T-cell (primary cell): ENCODE measurements around the gene ZNF133. TPM values are rescaled to one million over a fixed set of nuclear protein-coding genes. Genes with fewer than 3 reads are reported as not detected.
A peak's percentile ranks its signal among the peaks of the same experiment; 100 is the strongest.
"Not testable (repeated sequence)": the region's sequence is repeated elsewhere in the genome, so short reads cannot be mapped to it uniquely, and the experiment has no call there.

Experiments
- ATAC-seq, 4 experiments: fragments of 200-7000 bp in 3 of 4; fragments of 150-1000 bp in 1 of 4; cut with Tn5 transposase; replicated peaks in 1 of 4; 1 replicate in 3 of 4; 2 replicates in 1 of 4; pipeline ENCODE4 v1.10.0; 2021; ENCODE audit warnings: moderate library complexity in 3 of 4, mild to moderate bottlenecking in 2 of 4, moderate number of reproducible peaks in 1 of 4
- CTCF ChIA-PET, 2 donors: fragments of 300-600 bp; sonication (Branson Sonifier 250); formaldehyde crosslinking; loops; one replicate each; lab custom pipeline; 2022; ENCODE audit warnings: antibody characterized with exemption in 2 of 2; lab: Charles Lee
- POLR2A ChIA-PET, 2 donors: fragments of 300-600 bp; sonication (Branson Sonifier 250); formaldehyde crosslinking; loops; one replicate each; lab custom pipeline; 2022; ENCODE audit warnings: antibody characterized with exemption in 2 of 2; lab: Charles Lee
- DNase-seq, 35 experiments: peaks; one replicate each; pipeline versions ENCODE4 v3.0.0 to v3.0.0-alpha.2; 2013 to 2023
- H3K27ac ChIP-seq: one replicate; pipeline ENCODE4 v1.5.1; 2013; ENCODE audit warnings: low read length
- H3K27me3 ChIP-seq, 2 experiments: replicated peaks in 1 of 2; 1 replicate in 1 of 2; 2 replicates in 1 of 2; pipeline versions ENCODE4 v1.6.1 to v1.7.0; 2013; ENCODE audit warnings: low read length in 1 of 2, mixed read lengths in 1 of 2; ENCODE audit not compliant: control insufficient read depth in 2 of 2, insufficient read depth in 2 of 2; ENCODE audit errors: extremely low read depth in 1 of 2
- H3K36me3 ChIP-seq, 2 donors: 1 replicate in 1 of 2; 2 replicates in 1 of 2; pipeline versions ENCODE4 v1.6.1 to v1.7.0; 2013; ENCODE audit warnings: low read length in 1 of 2; ENCODE audit not compliant: control insufficient read depth in 2 of 2, insufficient read depth in 1 of 2; ENCODE audit errors: extremely low read depth in 1 of 2
- H3K4me1 ChIP-seq, 2 experiments: 1 replicate in 1 of 2; 2 replicates in 1 of 2; pipeline versions ENCODE4 v1.6.1 to v1.7.0; 2013; ENCODE audit warnings: low read length in 2 of 2, mixed read lengths in 1 of 2; ENCODE audit not compliant: insufficient read depth in 2 of 2, control insufficient read depth in 1 of 2; ENCODE audit errors: extremely low read depth in 1 of 2
- H3K4me3 ChIP-seq, 2 donors: 1 replicate in 1 of 2; 2 replicates in 1 of 2; pipeline versions ENCODE4 v1.5.1 to v1.7.0; 2013; ENCODE audit warnings: mild to moderate bottlenecking in 2 of 2, low read length in 1 of 2, moderate library complexity in 1 of 2; ENCODE audit not compliant: control insufficient read depth in 1 of 2; ENCODE audit errors: extremely low read depth in 1 of 2
- H3K9me3 ChIP-seq: 2 replicates; pipeline ENCODE4 v1.7.0; 2013
- H3K27ac Mint-ChIP-seq, 2 donors: one replicate each; pipeline ENCODE4 v1.8.0; 2020 to 2021; ENCODE audit warnings: mild to moderate bottlenecking in 2 of 2, mixed read lengths in 2 of 2
- H3K27me3 Mint-ChIP-seq, 2 donors: one replicate each; pipeline ENCODE4 v1.8.0; 2021 to 2022; ENCODE audit warnings: mixed read lengths in 2 of 2
- H3K36me3 Mint-ChIP-seq: one replicate; pipeline ENCODE4 v1.8.0; 2021; ENCODE audit warnings: mixed read lengths
- H3K4me1 Mint-ChIP-seq, 3 donors: one replicate each; pipeline ENCODE4 v1.8.0; 2020 to 2022; ENCODE audit warnings: mixed read lengths in 3 of 3, mild to moderate bottlenecking in 1 of 3
- H3K4me3 Mint-ChIP-seq, 3 donors: one replicate each; pipeline ENCODE4 v1.8.0; 2020 to 2022; ENCODE audit warnings: mild to moderate bottlenecking in 3 of 3, mixed read lengths in 3 of 3, moderate library complexity in 3 of 3
- H3K9me3 Mint-ChIP-seq, 3 donors: one replicate each; pipeline ENCODE4 v1.8.0; 2020 to 2022; ENCODE audit warnings: mixed read lengths in 3 of 3
- WGBS: methylation state at CpG from one replicate; pipeline ENCODE4 v1.1.5; 2013; ENCODE audit warnings: missing lambda C conversion rate; ENCODE audit not compliant: insufficient coverage; 5-methylcytosine and 5-hydroxymethylcytosine counted together
- total RNA-seq, 35 experiments: library from RNA in 6 of 35; stranded (reverse) in 6 of 35; fragments of 120-200 nt in 1 of 35; gene quantifications; one replicate each; pipeline versions ENCODE4 v1.2.1 to v1.2.4 and lab custom pipeline; 2013 to 2026

The ZNF133 gene
- total RNA-seq (10 to 100 TPM in 2 of 5 donors, 1 to 10 TPM in 3; 6.8 to 14.6 (median 9.0) TPM), total RNA-seq (lab: John Stamatoyannopoulos, UW) (3.0 to 26.3 (median 12.9) reads per million in 29 experiments)
- 12.8 TPM for total RNA-seq (2013)

GRCh38 chr20:18287915-18288748, at the start of gene ZNF133:
Gene ZNF133 (plus strand): TSS chr20:18288527. CDS start chr20:18305687, 17,160 bp downstream.
- Mint-ChIP-seq H3K4me3 (peak within 1 kb of the TSS; percentile 96 to 99 (median 96)), H3K27ac (peak within 1 kb of the TSS; percentile 97 to 100), H3K36me3 (peaks cover 29% of the 10 kb centered on the region), H3K4me1 (peaks cover 27 to 46% (median 27%) of the 10 kb centered on the region in 3 donors), H3K9me3 (peaks cover 11 to 21% (median 13%) of the 10 kb centered on the region in 3 donors), H3K27me3 (peaks cover 16 to 25% of the 10 kb centered on the region in 2 donors)
- Histone ChIP-seq H3K27ac (peak within 1 kb of the TSS; percentile 91), H3K4me3 (peak within 1 kb of the TSS; percentile 67 to 92), H3K27me3 (peaks cover 0 to 3% of the 10 kb centered on the region in 2 experiments), H3K36me3 (peaks cover 0 to 10% of the 10 kb centered on the region in 2 donors), H3K4me1 (peaks cover 6 to 15% of the 10 kb centered on the region in 2 experiments), H3K9me3 (no peaks in the 10 kb centered on the region)
- POLR2A ChIA-PET = interaction anchor here in 1 of 2 donors (0.7 to 1.4 kb wide), 4 partner anchors 178 to 506 kb away, joined by 3 to 11 read pairs (median 6); partner anchors contain the start of genes DZANK1, POLR3F and SEC23B
- under 1% methylated on average over 61 of the region's 63 CpGs for WGBS
- DNase-seq = peak; percentile 90 to 99 (median 97)
- peak; percentile 95 to 97 (median 96) for ATAC-seq
- CTCF ChIA-PET = interaction anchor here in 1 of 2 donors (0.5 to 1.7 kb wide), 6 partner anchors 150 to 606 kb away, joined by 3 to 10 read pairs (median 4); partner anchors contain the start of genes DZANK1, KAT14, PET117 and POLR3F

- Mint-ChIP-seq H3K4me1 (no peaks in the 10 kb centered on the region), H3K4me3 (no peak overlapping the region), H3K27ac (no peak overlapping the region), H3K9me3 (peaks cover 0 to 15% (median 6%) of the 10 kb centered on the region in 3 donors), H3K36me3 (peaks cover 3% of the 10 kb centered on the region), H3K27me3 (peaks cover 38 to 41% of the 10 kb centered on the region in 2 donors)
- ATAC-seq (no peak), DNase-seq (no peak)
- no peak overlapping the region for H3K4me3 ChIP-seq
- no peaks in the 10 kb centered on the region for H3K9me3 ChIP-seq
- H3K27ac ChIP-seq = no peak overlapping the region
- no CpG with 5 or more reads among the region's 1 CpG for WGBS
- peaks cover 0 to 13% of the 10 kb centered on the region in 2 experiments for H3K27me3 ChIP-seq
- no peaks in the 10 kb centered on the region for H3K36me3 ChIP-seq
- no peaks in the 10 kb centered on the region for H3K4me1 ChIP-seq
- CTCF ChIA-PET = no interaction called here
- POLR2A ChIA-PET = no interaction called here
Observed at GRCh38 chr20:18240997-18241396, 47.3 kb upstream of the ZNF133 start.

GRCh38 chr20:18243802-18244201, 44.5 kb upstream of the ZNF133 start:
- Mint-ChIP-seq H3K9me3 (peaks cover 0 to 14% (median 6%) of the 10 kb centered on the region in 3 donors), H3K27ac (no peak overlapping the region), H3K4me1 (no peaks in the 10 kb centered on the region), H3K4me3 (no peak overlapping the region), H3K27me3 (peaks cover 36 to 39% of the 10 kb centered on the region in 2 donors), H3K36me3 (peaks cover 3% of the 10 kb centered on the region)
- H3K4me1 ChIP-seq = no peaks in the 10 kb centered on the region
- ATAC-seq (no peak), DNase-seq (no peak)
- no peak overlapping the region for H3K4me3 ChIP-seq
- no peaks in the 10 kb centered on the region for H3K36me3 ChIP-seq
- POLR2A ChIA-PET = no interaction called here
- H3K27me3 ChIP-seq = peaks cover 0 to 10% of the 10 kb centered on the region in 2 experiments
- CTCF ChIA-PET = no interaction called here
- WGBS = no CpG with 5 or more reads among the region's 1 CpG
- H3K9me3 ChIP-seq = no peaks in the 10 kb centered on the region
- H3K27ac ChIP-seq = no peak overlapping the region

GRCh38 chr20:18248545-18248944, 39.8 kb upstream of the ZNF133 start:
- CTCF ChIA-PET, H3K36me3 ChIP-seq, H3K4me1 ChIP-seq, H3K4me3 Mint-ChIP-seq, POLR2A ChIA-PET, H3K9me3 ChIP-seq, ATAC-seq, DNase-seq, H3K4me3 ChIP-seq, H3K9me3 Mint-ChIP-seq, H3K27ac Mint-ChIP-seq, H3K27ac ChIP-seq, H3K36me3 Mint-ChIP-seq, H3K4me1 Mint-ChIP-seq, H3K27me3 ChIP-seq: not testable (repeated sequence)
- peaks cover 10 to 14% of the 10 kb centered on the region in 2 donors for H3K27me3 Mint-ChIP-seq
- no CpG with 5 or more reads among the region's 4 CpGs for WGBS

- H3K9me3 ChIP-seq = no peaks in the 10 kb centered on the region
- CTCF ChIA-PET = no interaction called here
- WGBS = no CpG with 5 or more reads among the region's 3 CpGs
- Mint-ChIP-seq H3K4me1 (no peaks in the 10 kb centered on the region), H3K4me3 (no peak overlapping the region), H3K27ac (no peak overlapping the region), H3K27me3 (peaks cover 6 to 7% of the 10 kb centered on the region in 2 donors), H3K9me3 (no peaks in the 10 kb centered on the region), H3K36me3 (no peaks in the 10 kb centered on the region)
- H3K4me3 ChIP-seq = no peak overlapping the region
- POLR2A ChIA-PET = no interaction called here
- peaks cover 0 to under 1% of the 10 kb centered on the region in 2 experiments for H3K27me3 ChIP-seq
- no peaks in the 10 kb centered on the region for H3K36me3 ChIP-seq
- ATAC-seq (no peak), DNase-seq (no peak)
- H3K27ac ChIP-seq = no peak overlapping the region
- no peaks in the 10 kb centered on the region for H3K4me1 ChIP-seq
Observed at GRCh38 chr20:18250217-18250616, 38.1 kb upstream of the ZNF133 start.

GRCh38 chr20:18252597-18253451, 35.5 kb upstream of the ZNF133 start:
- H3K27ac Mint-ChIP-seq = no peak overlapping the region
- ChIA-PET POLR2A (no interaction called here), CTCF (no interaction called here)
- H3K27ac ChIP-seq = no peak overlapping the region
- H3K4me3 ChIP-seq = no peak overlapping the region
- no peaks in the 10 kb centered on the region for H3K4me1 ChIP-seq
- no peak for ATAC-seq
- no peak for DNase-seq
- H3K36me3 ChIP-seq = no peaks in the 10 kb centered on the region
- H3K9me3 ChIP-seq = no peaks in the 10 kb centered on the region
- no peak overlapping the region for H3K4me3 Mint-ChIP-seq
- H3K36me3 Mint-ChIP-seq = no peaks in the 10 kb centered on the region
- H3K27me3 ChIP-seq = no peaks in the 10 kb centered on the region
- H3K4me1 Mint-ChIP-seq = no peaks in the 10 kb centered on the region
- H3K9me3 Mint-ChIP-seq = no peaks in the 10 kb centered on the region
- 87% methylated on average over 18 of the region's 20 CpGs for WGBS
- peaks cover 2 to 11% of the 10 kb centered on the region in 2 donors for H3K27me3 Mint-ChIP-seq
